NCI-H1417 treated with DMSO at 0.1 percent for 48 hours (cell line): ENCODE data around the gene PRSS21.

Experiments
- DNase-seq: peaks from one replicate; lab custom pipeline; 2025; lab: John Stamatoyannopoulos, UW

PRSS21 gene

DNA sequence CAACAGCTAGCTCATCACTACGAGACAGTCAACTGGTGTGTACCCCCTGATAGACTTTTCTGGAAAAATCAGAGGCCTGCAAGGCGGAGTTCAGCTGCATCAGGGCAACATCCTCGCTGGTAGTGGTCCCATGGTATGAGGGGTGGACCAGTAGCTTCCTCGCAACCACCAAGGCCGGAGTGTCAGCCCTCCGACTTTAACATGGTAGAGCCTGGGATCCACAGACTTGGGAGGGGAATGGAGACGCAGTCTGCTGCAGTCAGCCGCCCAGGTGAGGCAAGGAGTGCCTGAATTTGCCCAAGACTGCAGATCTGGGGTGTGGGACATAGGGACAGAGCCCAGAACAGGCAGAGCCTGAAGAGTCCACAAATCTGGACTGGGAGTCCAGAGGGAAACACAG lies 26.5 kb downstream of the PRSS21 start:
- DNase-seq, result no peak

DNA sequence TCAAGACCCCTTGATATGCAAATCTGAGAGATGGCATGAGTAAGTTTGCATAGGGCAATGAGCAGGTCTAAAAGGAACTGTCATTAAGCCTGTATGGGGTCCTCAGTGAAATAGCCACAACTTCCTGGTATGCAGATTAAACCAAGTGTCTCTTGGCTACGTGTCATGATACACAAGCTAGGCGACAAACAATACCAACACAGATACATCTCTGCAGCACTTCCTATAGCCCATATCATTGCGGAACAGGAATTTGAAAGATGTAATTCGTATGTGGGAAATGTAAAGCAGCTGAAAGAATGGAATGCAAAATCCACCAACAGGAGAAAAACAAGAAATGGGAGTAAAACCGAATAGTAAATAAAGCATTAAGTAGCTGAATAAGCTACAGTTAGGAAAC lies 28.1 kb downstream of the PRSS21 start:
- DNase-seq, result no peak

DNA sequence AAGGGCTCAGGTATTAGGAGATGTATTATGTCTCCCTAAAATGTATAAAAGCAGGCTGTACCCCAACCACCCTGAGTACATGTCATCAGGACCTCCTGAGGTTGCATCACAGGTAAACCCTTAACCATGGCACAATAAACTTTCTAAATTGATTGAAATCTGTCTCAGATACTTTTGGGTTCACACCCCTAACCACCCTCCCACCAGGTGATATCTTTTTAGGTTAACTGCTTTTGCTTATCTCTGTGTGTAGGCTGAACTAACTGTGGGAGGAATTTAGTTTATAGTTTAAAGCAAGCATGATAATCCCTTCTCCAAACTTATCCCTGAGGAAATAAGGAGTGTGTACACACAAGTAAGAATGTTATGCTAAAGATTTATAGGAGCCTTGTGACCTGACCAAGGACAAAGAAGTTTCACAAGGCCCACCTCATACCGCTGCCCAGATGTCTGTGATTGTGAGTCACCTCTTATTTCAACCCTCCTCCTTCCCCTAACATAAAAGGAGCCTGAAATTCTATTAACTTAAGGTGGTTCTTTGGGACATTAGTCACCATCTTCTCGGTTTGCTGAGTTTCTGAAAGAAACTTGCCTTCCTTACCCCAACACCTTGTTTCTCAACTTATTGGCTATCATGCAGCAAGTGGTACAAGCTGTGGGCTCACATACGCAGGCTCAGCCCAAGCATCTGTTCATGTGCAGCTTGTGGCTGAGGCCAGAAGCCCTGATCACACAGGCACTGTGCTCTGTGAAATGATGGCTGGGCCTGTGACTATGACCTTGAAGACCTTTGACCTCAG lies 29.7 kb downstream of the PRSS21 start:
- DNase-seq, result no peak

DNA sequence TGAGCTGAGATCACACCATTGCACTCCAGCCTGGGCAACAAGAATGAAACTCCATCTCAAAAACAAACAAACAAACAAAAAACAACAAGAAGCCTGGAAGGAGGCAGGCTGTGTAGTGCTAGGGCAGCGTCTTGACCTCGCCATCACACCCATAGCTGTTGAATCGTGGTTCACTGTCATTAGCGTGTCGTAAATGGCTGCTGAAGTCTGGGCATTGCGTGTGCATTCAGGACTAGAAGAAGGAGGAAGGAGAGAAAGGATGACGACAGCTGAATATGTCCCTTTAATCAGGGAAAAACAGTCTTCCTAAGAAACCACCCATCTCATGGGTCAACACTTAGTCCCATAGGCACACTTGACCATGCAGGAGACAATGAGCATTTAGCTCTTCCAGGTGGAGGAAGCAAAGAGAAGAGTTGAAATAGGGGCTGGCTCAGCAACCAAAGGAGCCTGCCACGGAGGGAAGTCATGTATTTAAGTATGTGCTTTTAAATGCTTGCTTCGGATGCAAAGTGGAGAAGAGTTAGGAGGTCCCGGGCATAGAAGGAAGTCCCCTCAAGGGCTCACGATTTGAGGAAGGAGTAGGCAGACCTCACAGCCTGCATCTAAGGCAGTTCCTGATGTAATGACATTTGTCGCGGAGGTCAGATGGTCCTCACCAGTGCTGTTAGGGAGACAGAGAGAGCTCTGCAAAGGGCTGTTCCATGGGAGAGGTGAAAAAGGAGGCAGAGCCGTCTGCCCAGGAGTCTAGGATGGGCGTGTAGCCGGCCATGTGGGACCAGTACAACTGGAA lies 32.1 kb downstream of the PRSS21 start:
- DNase-seq, result no peak

DNA sequence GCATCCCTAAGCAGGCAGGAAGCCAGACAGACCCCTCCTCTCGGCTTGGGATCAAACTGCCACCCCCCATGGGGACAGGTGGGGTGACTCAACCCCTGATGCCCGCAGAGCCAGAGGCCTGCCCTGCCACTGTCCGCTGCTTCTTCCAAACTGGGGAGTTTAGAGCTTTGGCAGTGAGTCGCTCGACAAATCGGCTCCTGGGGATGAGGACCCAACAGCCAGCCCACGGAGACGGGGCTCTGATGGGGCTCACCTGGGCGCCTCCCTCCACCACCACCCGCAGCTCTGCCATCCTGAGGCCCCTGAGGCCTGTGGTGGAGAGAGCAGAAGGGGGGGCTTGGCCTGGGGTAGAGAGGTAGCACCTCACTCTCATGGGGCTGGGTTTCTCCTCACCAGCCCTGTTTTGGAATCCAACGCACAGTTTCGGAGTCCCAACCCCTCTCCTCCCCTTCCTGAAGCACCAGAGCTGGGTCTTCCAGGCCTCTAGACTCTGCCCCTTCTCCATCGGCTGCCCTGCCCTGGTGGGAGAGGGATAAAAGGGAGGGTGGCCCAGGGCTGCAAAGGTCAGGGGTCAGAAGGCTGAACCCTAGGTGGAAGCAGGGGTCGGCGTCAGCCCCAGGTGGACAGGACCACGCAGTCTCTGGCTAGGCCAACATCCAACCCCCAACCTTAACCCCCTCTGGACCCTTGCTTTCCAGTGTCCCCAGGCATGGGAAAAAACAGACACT lies 35.1 kb downstream of the PRSS21 start:
- DNase-seq, result no peak

GRCh38 chr16:2852731-2853507 lies 35.9 kb downstream of the PRSS21 start:
- no peak for DNase-seq

GRCh38 chr16:2853531-2854073 lies 36.6 kb downstream of the PRSS21 start:
- no peak for DNase-seq

- no peak for DNase-seq
Observed at GRCh38 chr16:2854700-2855309, 37.8 kb downstream of the PRSS21 start.

- DNase-seq, result no peak
Observed at GRCh38 chr16:2855536-2855935, 38.5 kb downstream of the PRSS21 start.

- no peak for DNase-seq
Observed at GRCh38 chr16:2856061-2856670, 39.1 kb downstream of the PRSS21 start.

GRCh38 chr16:2856686-2857450 lies 39.8 kb downstream of the PRSS21 start:
- DNase-seq, result no peak

DNA sequence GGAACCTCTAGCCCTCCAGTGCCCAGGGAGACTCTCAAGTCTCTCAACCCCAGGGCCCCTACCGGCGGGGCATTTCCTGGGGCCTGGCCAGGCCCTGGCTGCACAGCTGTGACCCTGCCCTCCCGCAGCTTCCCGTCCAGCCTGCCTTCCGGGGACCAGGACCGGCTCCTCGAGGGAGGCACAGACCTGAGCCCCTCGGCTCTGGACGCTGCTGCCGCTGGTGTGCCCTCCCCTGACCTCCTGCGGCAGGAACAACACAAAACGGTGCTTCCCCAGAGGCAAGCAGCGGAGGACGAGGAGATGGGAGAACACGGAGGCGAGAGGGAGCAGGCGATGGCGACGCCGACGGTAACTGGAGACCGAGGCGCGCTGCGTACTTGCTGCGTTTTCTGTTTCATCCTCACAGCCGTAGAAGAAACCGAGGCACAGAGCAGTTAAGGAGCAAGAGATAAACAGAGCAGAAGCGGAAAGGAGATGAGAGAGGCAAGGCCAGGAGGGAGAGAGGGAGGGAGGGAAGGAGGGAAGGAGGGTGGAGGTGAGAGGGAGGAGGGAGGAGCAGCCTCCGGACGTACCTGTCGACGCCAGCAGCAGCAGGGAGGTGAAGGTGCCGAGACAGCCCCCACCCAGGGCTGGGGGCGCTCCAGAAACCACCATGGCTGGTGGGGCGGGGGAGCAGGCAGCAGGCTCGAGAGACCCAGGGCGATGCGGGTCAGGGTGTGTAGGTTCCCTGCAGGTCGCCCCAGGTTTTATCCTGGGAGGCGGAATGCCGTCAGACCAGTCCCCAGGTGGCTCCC lies 40.6 kb downstream of the PRSS21 start, which contains the start of gene PRSS22:
Gene PRSS22, minus strand, starts transcription at position 720 of the 794 bp plus-strand sequence. Its CDS starts 66 bp downstream, at position 654.
- DNase-seq, result no peak

DNA sequence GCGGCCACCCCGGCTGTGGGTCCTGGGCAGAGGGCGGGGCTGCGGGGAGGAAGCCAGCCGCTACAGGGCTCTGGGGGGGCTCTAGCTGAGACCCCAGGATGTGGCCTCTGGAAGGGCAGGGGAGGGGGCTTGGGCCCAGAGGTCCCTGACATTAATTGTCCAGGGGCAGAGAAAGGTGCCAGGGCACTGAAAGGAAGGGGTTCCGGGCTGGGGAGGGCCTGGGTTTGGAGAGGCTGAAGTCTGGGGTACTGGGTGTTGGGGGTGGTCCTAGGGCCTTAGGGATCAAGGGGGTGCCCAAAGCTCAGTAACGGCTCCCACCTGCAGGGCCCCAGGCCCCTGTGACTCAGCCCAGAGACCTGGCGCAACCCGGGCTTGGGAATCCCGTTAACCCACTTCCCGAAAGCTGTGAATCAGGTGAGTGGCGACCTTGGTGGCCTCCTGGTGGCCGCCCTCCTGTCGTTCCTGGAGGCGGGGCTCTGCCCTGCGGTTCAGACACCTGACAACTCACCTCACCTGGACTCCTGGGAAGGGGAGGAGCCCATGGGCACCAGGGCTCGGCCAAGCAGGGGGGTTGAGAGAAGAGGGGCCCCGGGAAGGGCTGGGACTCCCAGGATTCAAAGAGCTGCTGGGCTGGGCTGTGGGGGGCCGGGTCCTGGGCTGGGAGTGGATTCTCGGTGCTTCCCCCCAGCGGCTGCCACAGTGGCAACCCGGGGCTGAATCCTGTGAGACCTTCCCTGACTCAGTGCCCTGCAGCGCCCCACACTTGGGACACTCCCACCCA lies 41.4 kb downstream of the PRSS21 start:
- DNase-seq, result no peak

DNA sequence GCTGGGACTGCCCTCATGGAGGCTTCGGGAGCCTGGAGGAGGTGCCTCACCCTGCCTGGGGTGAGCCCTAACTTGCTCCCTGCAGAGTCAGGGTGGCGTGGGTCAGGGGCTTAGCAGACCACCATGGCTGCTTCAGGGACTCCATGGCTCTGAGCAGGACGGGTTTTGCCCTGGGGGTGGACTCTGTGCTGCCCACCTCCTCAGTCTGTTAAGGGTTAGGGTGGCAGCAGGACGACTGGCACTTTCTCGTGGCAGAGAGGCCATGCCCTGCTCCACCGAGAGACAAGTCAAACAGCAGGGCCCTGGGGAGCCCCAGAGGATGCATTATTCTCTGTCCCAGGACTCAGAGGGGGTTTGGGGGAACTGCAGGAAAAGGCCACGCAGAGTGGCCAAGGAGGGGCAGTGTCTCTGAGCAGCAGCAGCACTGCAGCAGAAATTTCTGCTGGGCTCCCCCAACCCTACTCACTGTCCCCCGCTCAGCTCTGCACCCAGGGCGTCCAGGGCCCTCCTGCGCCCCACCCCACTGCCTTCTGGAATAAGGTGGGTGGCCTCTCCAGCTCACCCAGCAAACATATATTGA lies 42.7 kb downstream of the PRSS21 start:
- DNase-seq, result no peak

- no peak for DNase-seq
Observed at GRCh38 chr16:2860826-2861567, 44.0 kb downstream of the PRSS21 start.

- no peak for DNase-seq
Observed at GRCh38 chr16:2865651-2866050, 48.6 kb downstream of the PRSS21 start.

DNA sequence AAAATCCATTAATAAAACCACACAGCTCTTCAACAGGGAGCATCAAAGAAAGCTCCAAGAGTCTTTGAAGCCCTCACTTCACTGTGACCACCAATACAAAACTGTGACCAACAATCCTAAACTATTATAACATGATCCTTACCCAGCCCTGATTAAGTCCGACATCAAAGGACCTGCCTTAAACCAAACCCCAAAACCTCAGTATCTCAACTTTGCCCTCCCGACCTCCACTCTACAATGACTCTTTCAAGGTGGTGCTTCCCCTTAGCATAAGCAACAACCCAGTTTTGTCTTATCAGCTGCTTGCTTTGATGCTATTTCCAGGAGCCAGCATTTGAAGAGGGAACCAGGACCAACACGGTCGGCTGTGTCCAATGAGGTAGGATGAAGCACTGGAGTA lies 49.4 kb downstream of the PRSS21 start:
- no peak for DNase-seq
